ENCODE data around the gene C1QL1.

C1QL1 gene

GRCh38 chr17:44932096-44932786 lies 35.9 kb downstream of the C1QL1 start:
- no peak for DNase-seq (ENCODE audit: extremely low read depth in 1 of 2, low read depth in 1 of 2)

GRCh38 chr17:44931376-44931775 lies 36.7 kb downstream of the C1QL1 start:
- DNase-seq (ENCODE audit: extremely low read depth in 1 of 2, low read depth in 1 of 2): no peak

GRCh38 chr17:44930667-44931066 lies 37.4 kb downstream of the C1QL1 start:
- DNase-seq (ENCODE audit: extremely low read depth in 1 of 2, low read depth in 1 of 2): no peak

GRCh38 chr17:44928950-44929720 lies 39.0 kb downstream of the C1QL1 start:
- DNase-seq (ENCODE audit: extremely low read depth in 1 of 2, low read depth in 1 of 2): no peak

GRCh38 chr17:44928136-44928535 lies 40.0 kb downstream of the C1QL1 start:
- DNase-seq (ENCODE audit: extremely low read depth in 1 of 2, low read depth in 1 of 2): no peak

- no peak for DNase-seq (ENCODE audit: extremely low read depth in 1 of 2, low read depth in 1 of 2)
Measured at GRCh38 chr17:44927696-44928095, 40.4 kb downstream of the C1QL1 start.

- no peak for DNase-seq (ENCODE audit: extremely low read depth in 1 of 2, low read depth in 1 of 2)
Measured at GRCh38 chr17:44926821-44927525, 41.1 kb downstream of the C1QL1 start.

GRCh38 chr17:44925731-44926697 lies 42.1 kb downstream of the C1QL1 start:
- DNase-seq (ENCODE audit: extremely low read depth in 1 of 2, low read depth in 1 of 2): no peak

GRCh38 chr17:44924107-44924544 lies 44.0 kb downstream of the C1QL1 start:
- DNase-seq (ENCODE audit: extremely low read depth in 1 of 2, low read depth in 1 of 2): no peak

- no peak for DNase-seq (ENCODE audit: extremely low read depth in 1 of 2, low read depth in 1 of 2)
Measured at GRCh38 chr17:44922746-44923470, 45.2 kb downstream of the C1QL1 start.

- DNase-seq (ENCODE audit: extremely low read depth in 1 of 2, low read depth in 1 of 2): no peak
Measured at GRCh38 chr17:44922136-44922535, 46.0 kb downstream of the C1QL1 start.

- DNase-seq (ENCODE audit: extremely low read depth in 1 of 2, low read depth in 1 of 2): no peak
Measured at GRCh38 chr17:44921122-44921882, 46.8 kb downstream of the C1QL1 start.

GRCh38 chr17:44920565-44920940 lies 47.5 kb downstream of the C1QL1 start:
- DNase-seq (ENCODE audit: extremely low read depth in 1 of 2, low read depth in 1 of 2): no peak

GRCh38 chr17:44919885-44920564 lies 48.1 kb downstream of the C1QL1 start:
- peak in 1 of 2 donors; percentile 22 for DNase-seq (ENCODE audit: extremely low read depth in 1 of 2, low read depth in 1 of 2)

GRCh38 chr17:44919411-44919810 lies 48.7 kb downstream of the C1QL1 start:
- DNase-seq (ENCODE audit: extremely low read depth in 1 of 2, low read depth in 1 of 2): no peak

GRCh38 chr17:44918006-44918405 lies 50.1 kb downstream of the C1QL1 start:
- no peak for DNase-seq (ENCODE audit: extremely low read depth in 1 of 2, low read depth in 1 of 2)

- no peak for DNase-seq (ENCODE audit: extremely low read depth in 1 of 2, low read depth in 1 of 2)
Measured at GRCh38 chr17:44917456-44917855, 50.6 kb downstream of the C1QL1 start.

GRCh38 chr17:44916781-44917241 lies 51.3 kb downstream of the C1QL1 start:
- no peak for DNase-seq (ENCODE audit: extremely low read depth in 1 of 2, low read depth in 1 of 2)
